H1 (cell line): Measurements from ENCODE around the gene FGF21. TPM values are rescaled to one million over a fixed set of nuclear protein-coding genes. Genes with fewer than 3 reads are reported as not detected.

ENCODE experiments used
- CTCF ChIA-PET: fragments of 300-600 bp; sonication (Branson Sonifier 250); formaldehyde crosslinking; loops from one replicate; lab custom pipeline; 2021; ENCODE audit not compliant: partially characterized antibody; lab: Charles Lee
- POLR2A ChIA-PET: fragments of 300-600 bp; sonication (Branson Sonifier 250); formaldehyde crosslinking; loops from one replicate; lab custom pipeline; 2021; ENCODE audit warnings: inconsistent platforms; ENCODE audit not compliant: partially characterized antibody; lab: Charles Lee
- DNase-seq, 2 experiments: peaks; one replicate each; pipeline versions ENCODE4 v3.0.0 to v3.0.0-alpha.2; 2010 to 2022; ENCODE audit warnings: low spot score in 2 of 2, low read depth in 1 of 2, mixed read lengths in 1 of 2
- FAIRE-seq: peaks from 2 replicates; lab custom pipeline; 2011; peaks lifted over from hg19 to GRCh38; lab: Jason Lieb, UNC
- H2AFZ ChIP-seq: 2 replicates; pipeline ENCODE4 v1.8.1; 2012; ENCODE audit warnings: low read length, inconsistent platforms
- H2AK5ac ChIP-seq: 2 replicates; pipeline ENCODE4 v1.6.1; 2013; ENCODE audit warnings: low read depth, low read length
- H2BK120ac ChIP-seq: replicated peaks from 2 replicates; pipeline ENCODE3; 2013; ENCODE audit warnings: low read depth, low read length, inconsistent platforms
- H2BK12ac ChIP-seq: 2 replicates; pipeline ENCODE4 v1.6.1; 2013; ENCODE audit warnings: low read depth, low read length
- H2BK15ac ChIP-seq: 2 replicates; pipeline ENCODE4 v1.6.1; 2013; ENCODE audit warnings: low read length
- H2BK20ac ChIP-seq: 2 replicates; pipeline ENCODE4 v1.6.1; 2013; ENCODE audit warnings: low read length
- H2BK5ac ChIP-seq: 2 replicates; pipeline ENCODE4 v1.6.1; 2013; ENCODE audit warnings: low read depth, low read length
- H3K14ac ChIP-seq: 2 replicates; pipeline ENCODE4 v1.6.1; 2013; ENCODE audit warnings: inconsistent platforms; ENCODE audit not compliant: insufficient read length
- H3K18ac ChIP-seq: 2 replicates; pipeline ENCODE4 v1.6.1; 2013; ENCODE audit warnings: low read length; ENCODE audit errors: extremely low read depth
- H3K23ac ChIP-seq: 2 replicates; pipeline ENCODE4 v1.6.1; 2013; ENCODE audit warnings: inconsistent platforms; ENCODE audit not compliant: insufficient read length
- H3K23me2 ChIP-seq: 2 replicates; pipeline ENCODE4 v1.6.1; 2013; ENCODE audit warnings: low read depth, low read length
- H3K27ac ChIP-seq: 2 replicates; pipeline ENCODE4 v1.6.1; 2011; ENCODE audit warnings: low read depth, low read length, inconsistent platforms
- H3K27me3 ChIP-seq, 4 experiments: replicated peaks in 1 of 4; 1 replicate in 1 of 4; 2 replicates in 3 of 4; pipeline versions ENCODE4 v1.6.1 to v1.8.1; 2011 to 2013; ENCODE audit warnings: low read length in 3 of 4, mild to moderate bottlenecking in 3 of 4, inconsistent platforms in 2 of 4, mixed read lengths in 2 of 4, moderate library complexity in 1 of 4; ENCODE audit not compliant: control insufficient read depth in 3 of 4, insufficient read depth in 3 of 4; ENCODE audit errors: extremely low read depth in 1 of 4
- H3K36me3 ChIP-seq, 4 experiments: 2 replicates each; pipeline versions ENCODE4 v1.6.1 to v1.8.1; 2011 to 2013; ENCODE audit warnings: mild to moderate bottlenecking in 4 of 4, low read length in 3 of 4, moderate library complexity in 2 of 4, control low read depth in 1 of 4, inconsistent platforms in 1 of 4; ENCODE audit not compliant: insufficient read depth in 4 of 4, control insufficient read depth in 2 of 4
- H3K4ac ChIP-seq: replicated peaks from 2 replicates; pipeline ENCODE3; 2013; ENCODE audit warnings: low read length, low read depth, mixed read lengths, inconsistent platforms; ENCODE audit not compliant: insufficient read length
- H3K4me1 ChIP-seq, 4 experiments: replicated peaks in 1 of 4; 1 replicate in 1 of 4; 2 replicates in 3 of 4; pipeline versions ENCODE4 v1.6.1 to v1.8.1; 2011 to 2013; ENCODE audit warnings: low read length in 3 of 4, inconsistent platforms in 2 of 4, mixed read lengths in 1 of 4; ENCODE audit not compliant: insufficient read depth in 4 of 4, control insufficient read depth in 3 of 4
- H3K4me2 ChIP-seq, 2 experiments: 2 replicates each; pipeline versions ENCODE4 v1.6.1 to v1.8.1; 2011 to 2013; ENCODE audit warnings: low read depth in 2 of 2, low read length in 2 of 2, control low read depth in 1 of 2, inconsistent platforms in 1 of 2, mild to moderate bottlenecking in 1 of 2; ENCODE audit not compliant: insufficient read depth in 1 of 2
- H3K4me3 ChIP-seq, 4 experiments: fragments of 200-600, 300-600 bp in 1 of 4; sonication (generic), shearing (Covaris generic), sonication (Bioruptor Twin) in 1 of 4; 2 replicates each; pipeline versions ENCODE4 v1.5.1 to v1.8.1; 2011 to 2016; ENCODE audit warnings: low read length in 4 of 4, low read depth in 3 of 4, control low read depth in 2 of 4, inconsistent platforms in 2 of 4, mild to moderate bottlenecking in 2 of 4, mixed read lengths in 1 of 4, moderate library complexity in 1 of 4; ENCODE audit not compliant: insufficient read depth in 2 of 4; ENCODE audit errors: extremely low read depth in 1 of 4
- H3K56ac ChIP-seq: replicated peaks from 2 replicates; pipeline ENCODE3; 2013; ENCODE audit warnings: low read depth, mild to moderate bottlenecking, mixed read lengths, low read length, inconsistent platforms; ENCODE audit not compliant: insufficient read length
- H3K79me1 ChIP-seq: 2 replicates; pipeline ENCODE4 v1.6.1; 2013; ENCODE audit warnings: low read depth, low read length, control low read depth
- H3K79me2 ChIP-seq, 2 experiments: 2 replicates each; pipeline versions ENCODE4 v1.6.1 to v1.8.1; 2012 to 2013; ENCODE audit warnings: low read length in 2 of 2, mild to moderate bottlenecking in 2 of 2, inconsistent platforms in 1 of 2; ENCODE audit not compliant: insufficient read depth in 2 of 2, control insufficient read depth in 1 of 2
- H3K9ac ChIP-seq, 4 experiments: replicated peaks in 1 of 4; 1 replicate in 1 of 4; 2 replicates in 3 of 4; pipeline versions ENCODE4 v1.6.1 to v1.8.1; 2011 to 2013; ENCODE audit warnings: low read depth in 3 of 4, low read length in 3 of 4, control low read depth in 2 of 4, mild to moderate bottlenecking in 2 of 4, moderate library complexity in 2 of 4, inconsistent platforms in 1 of 4; ENCODE audit errors: extremely low read depth in 1 of 4
- H3K9me3 ChIP-seq, 2 experiments: 2 replicates each; pipeline versions ENCODE4 v1.6.1 to v1.8.1; 2012 to 2013; ENCODE audit warnings: mild to moderate bottlenecking in 2 of 2, moderate library complexity in 2 of 2, control low read depth in 1 of 2, inconsistent platforms in 1 of 2, low read depth in 1 of 2, low read length in 1 of 2, mixed read lengths in 1 of 2; ENCODE audit not compliant: insufficient read depth in 2 of 2
- H4K20me1 ChIP-seq, 2 experiments: replicated peaks in 1 of 2; 2 replicates each; pipeline versions ENCODE3 to v1.8.1; 2011 to 2013; ENCODE audit warnings: inconsistent platforms in 2 of 2, low read length in 2 of 2, mild to moderate bottlenecking in 1 of 2; ENCODE audit not compliant: insufficient read depth in 2 of 2, control insufficient read depth in 1 of 2
- H4K5ac ChIP-seq: 2 replicates; pipeline ENCODE4 v1.6.1; 2013; ENCODE audit warnings: low read length, low read depth, mixed read lengths, inconsistent platforms; ENCODE audit not compliant: insufficient read length
- H4K8ac ChIP-seq: 2 replicates; pipeline ENCODE4 v1.8.0; 2013; ENCODE audit warnings: mild to moderate bottlenecking, moderate library complexity, low read length, inconsistent platforms; ENCODE audit not compliant: insufficient read depth; ENCODE audit errors: extremely low read depth
- H4K91ac ChIP-seq: replicated peaks from 2 replicates; pipeline ENCODE3; 2013; ENCODE audit warnings: low read length, mixed read lengths, inconsistent platforms; ENCODE audit not compliant: insufficient read length
- CBX5 ChIP-seq: fragments of 300-800, 300-1000 bp; sonication (generic); IDR thresholded peaks from 2 replicates; pipeline ENCODE4 v1.7.1; 2016; ENCODE audit warnings: antibody characterized with exemption, low read length, low read depth
- CEBPB ChIP-seq: IDR thresholded peaks from 2 replicates; pipeline ENCODE4 v1.6.1; 2012; ENCODE audit warnings: low read depth, low read length
- EP300 ChIP-seq, 2 experiments: IDR thresholded peaks; 1 replicate in 1 of 2; 2 replicates in 1 of 2; pipeline ENCODE4 v1.6.1; 2011 to 2012; ENCODE audit warnings: low read depth in 2 of 2, low read length in 2 of 2, mild to moderate bottlenecking in 2 of 2, borderline replicate concordance in 1 of 2, inconsistent platforms in 1 of 2, moderate library complexity in 1 of 2
- FOSL1 ChIP-seq: IDR thresholded peaks from 2 replicates; pipeline ENCODE4 v1.6.1; 2011; ENCODE audit warnings: mild to moderate bottlenecking, low read depth, low read length, moderate library complexity; ENCODE audit not compliant: insufficient read depth
- HDAC2 ChIP-seq, 2 experiments: fragments of 300-600 bp in 1 of 2; sonication (generic) in 1 of 2; IDR thresholded peaks; 2 replicates each; pipeline ENCODE4 v1.6.1; 2011 to 2012; ENCODE audit warnings: low read depth in 2 of 2, low read length in 2 of 2, mild to moderate bottlenecking in 2 of 2, moderate library complexity in 2 of 2, borderline replicate concordance in 1 of 2, inconsistent platforms in 1 of 2
- HDAC6 ChIP-seq: IDR thresholded peaks from one replicate; pipeline ENCODE4 v1.7.1; 2012; ENCODE audit warnings: low read depth, mild to moderate bottlenecking, inconsistent platforms, low read length, moderate library complexity
- KDM5A ChIP-seq: fragments of 200-600 bp; IDR thresholded peaks from 2 replicates; pipeline ENCODE4 v1.7.1; 2012; ENCODE audit warnings: mild to moderate bottlenecking, low read length, inconsistent platforms, mixed read lengths
- POU5F1 ChIP-seq: IDR thresholded peaks from 2 replicates; pipeline ENCODE4 v1.6.1; 2011; ENCODE audit warnings: low read depth, mild to moderate bottlenecking, low read length, moderate library complexity
- SIN3A ChIP-seq, 2 experiments: IDR thresholded peaks in 1 of 2; conservative IDR thresholded peaks in 1 of 2; 2 replicates each; pipeline ENCODE4 v1.6.1; 2011 to 2012; ENCODE audit warnings: low read length in 2 of 2, improper control_type of control experiment in 1 of 2, low read depth in 1 of 2, mild to moderate bottlenecking in 1 of 2
- SP1 ChIP-seq: IDR thresholded peaks from 2 replicates; pipeline ENCODE4 v1.6.1; 2011; ENCODE audit warnings: low read depth, low read length
- TEAD4 ChIP-seq: IDR thresholded peaks from 2 replicates; pipeline ENCODE4 v1.6.1; 2012; ENCODE audit warnings: low read depth, low read length, inconsistent platforms, mixed read lengths
- WGBS, 2 experiments: shearing (Covaris generic) in 1 of 2; methylation state at CpG; one replicate each; pipeline versions ENCODE4 v1.1.6 to v1.1.7; 2013 to 2015; ENCODE audit warnings: low lambda C conversion rate in 2 of 2, mixed read lengths in 2 of 2, inconsistent platforms in 1 of 2, low coverage in 1 of 2, missing lambda C conversion rate in 1 of 2; ENCODE audit not compliant: insufficient replicate concordance in 2 of 2, insufficient coverage in 1 of 2, insufficient read length in 1 of 2; ENCODE audit errors: extremely low coverage in 1 of 2, missing lambda C conversion rate in 1 of 2; 5-methylcytosine and 5-hydroxymethylcytosine counted together
- polyA plus RNA-seq, 7 experiments: library from polyadenylated mRNA; depleted of rRNA in 3 of 7; stranded (reverse) in 5 of 7; unstranded in 2 of 7; fragments of >200 nt in 5 of 7; fragments of 200-250 nt in 2 of 7; gene quantifications; 1 replicate in 5 of 7; 2 replicates in 1 of 7; 4 replicates in 1 of 7; pipeline versions ENCODE4 v1.2.1 to v1.2.3, GENCODE V29; 2011 to 2013; ENCODE audit warnings: missing spikeins in 2 of 7, mixed read lengths in 2 of 7
- total RNA-seq: library from RNA; stranded (reverse); fragmentation: NEBNext Ultra II Directional; extraction: Animal tissue kit (Norgen Biotek cat#: 25700); gene quantifications from 2 replicates; pipeline ENCODE4 v1.2.1, GENCODE V29; 2021
- TF ChIP-seq, protein P1 (sequence below): IDR thresholded peaks from 2 replicates; pipeline ENCODE4 v1.6.1; 2011; ENCODE audit warnings: low read length, improper control_type of control experiment

The FGF21 gene
- total and polyA plus RNA-seq, 2 of the 8 experiments (the other 6 are each of a cell fraction or from before 2014, with no cell fraction given) = 0.48 to 0.80 TPM

- H2BK5ac ChIP-seq = peak overlapping the region; percentile 52; the same call in 1 of the 2 replicates
- H2BK20ac ChIP-seq = no peak overlapping the region
- H3K23me2 ChIP-seq = peaks cover 9% of the 10 kb centered on the region
- WGBS, 2 experiments = 87% methylated on average over 9 of the region's 9 CpGs; no CpG with 5 or more reads in 1 of the 2 experiments
- H3K79me1 ChIP-seq = no peaks in the 10 kb centered on the region
- H3K4me3 ChIP-seq = no peak overlapping the region
- ChIA-PET POLR2A (interaction anchor here (1.3 to 4.7 kb wide), 6 partner anchors 8 to 26 kb away, joined by 3 to 30 read pairs (median 6); partner anchors contain the start of gene IZUMO1), CTCF (interaction anchor here (1.3 kb wide), 1 partner anchor 31 kb away, joined by 3 read pairs; no protein-coding TSS in a partner anchor)
- FAIRE-seq (no peak), DNase-seq (no peak)
- H3K4ac ChIP-seq = no peak overlapping the region
- H3K27ac ChIP-seq = no peak overlapping the region
- peaks cover 0 to 5% of the 10 kb centered on the region in 2 experiments; a peak in 1 of 4 replicates for H3K79me2 ChIP-seq
- no peaks in the 10 kb centered on the region for H3K27me3 ChIP-seq
- no peaks in the 10 kb centered on the region for H4K20me1 ChIP-seq
- no peak overlapping the region for H4K5ac ChIP-seq
- H3K4me2 ChIP-seq = no peak overlapping the region
- H2BK12ac ChIP-seq = peak overlapping the region; percentile 80; the same call in 1 of the 2 replicates
- no peak overlapping the region for H4K91ac ChIP-seq
- no peak overlapping the region for H2BK120ac ChIP-seq
- no peaks in the 10 kb centered on the region for H3K36me3 ChIP-seq
- H3K18ac ChIP-seq = no peak overlapping the region; the same call in 1 of the 2 replicates
- no peak overlapping the region for H3K56ac ChIP-seq
- H2AFZ ChIP-seq = no peak overlapping the region
- no peak overlapping the region for H3K14ac ChIP-seq
- no peaks in the 10 kb centered on the region for H3K9me3 ChIP-seq
- H4K8ac ChIP-seq = no peak overlapping the region
- H3K4me1 ChIP-seq = peaks cover 3 to 21% (median 14%) of the 10 kb centered on the region in 4 experiments
- no peak overlapping the region for H3K23ac ChIP-seq
- no peak overlapping the region for H2AK5ac ChIP-seq
- H3K9ac ChIP-seq = no peak overlapping the region
- peak overlapping the region; percentile 46; the same call in 1 of the 2 replicates for H2BK15ac ChIP-seq
- TF ChIP-seq HDAC6 = no peak
- TF ChIP-seq HDAC2 (IDR thresholded peaks at IDR 0.05; ENCODE audit: borderline replicate concordance in 1 of 2, low read depth in 2 of 2, low read length in 2 of 2) = no peak
- TF ChIP-seq EP300 (IDR thresholded peaks at IDR 0.05; ENCODE audit: borderline replicate concordance in 1 of 2, low read depth in 2 of 2, low read length in 2 of 2) = no peak
- TF ChIP-seq SIN3A (conservative IDR thresholded peaks at IDR 0.05 in 1 of 2, IDR thresholded peaks at IDR 0.05 in 1 of 2; ENCODE audit: low read depth in 1 of 2, low read length in 2 of 2) = no peak
- no peak for TF ChIP-seq POU5F1
- TF ChIP-seq, protein P1, sequence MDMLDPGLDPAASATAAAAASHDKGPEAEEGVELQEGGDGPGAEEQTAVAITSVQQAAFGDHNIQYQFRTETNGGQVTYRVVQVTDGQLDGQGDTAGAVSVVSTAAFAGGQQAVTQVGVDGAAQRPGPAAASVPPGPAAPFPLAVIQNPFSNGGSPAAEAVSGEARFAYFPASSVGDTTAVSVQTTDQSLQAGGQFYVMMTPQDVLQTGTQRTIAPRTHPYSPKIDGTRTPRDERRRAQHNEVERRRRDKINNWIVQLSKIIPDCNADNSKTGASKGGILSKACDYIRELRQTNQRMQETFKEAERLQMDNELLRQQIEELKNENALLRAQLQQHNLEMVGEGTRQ = no peak
- TF ChIP-seq CBX5 = no peak
- TF ChIP-seq TEAD4 = no peak
- no peak for TF ChIP-seq FOSL1
- no peak for TF ChIP-seq SP1
- no peak for TF ChIP-seq KDM5A
- no peak for TF ChIP-seq CEBPB
These were observed 1.4 kb downstream of the FGF21 start for GRCh38 chr19:48756686-48757085.
